HFFc6 (cell line): ENCODE measurements around the gene BCAT1. TPM values are rescaled to one million over a fixed set of nuclear protein-coding genes. Genes with fewer than 3 reads are reported as not detected.

Experiments
- DNase-seq: peaks from one replicate; pipeline ENCODE4 v3.0.0-alpha.2; 2018
- H3K27ac Mint-ChIP-seq: 2 replicates; pipeline ENCODE4 v1.8.0; 2020; ENCODE audit warnings: mild to moderate bottlenecking, mixed read lengths
- H3K27me3 Mint-ChIP-seq: 2 replicates; pipeline ENCODE4 v1.8.0; 2021; ENCODE audit warnings: mild to moderate bottlenecking, moderate library complexity, mixed read lengths; ENCODE audit not compliant: insufficient read depth
- H3K36me3 Mint-ChIP-seq: 2 replicates; pipeline ENCODE4 v1.8.0; 2021; ENCODE audit warnings: low read depth, mixed read lengths
- H3K4me1 Mint-ChIP-seq: 2 replicates; pipeline ENCODE4 v1.8.0; 2020; ENCODE audit warnings: low read depth, mixed read lengths
- H3K4me3 Mint-ChIP-seq: 2 replicates; pipeline ENCODE4 v1.8.0; 2020; ENCODE audit warnings: mild to moderate bottlenecking, moderate library complexity, mixed read lengths
- H3K9me3 Mint-ChIP-seq: 2 replicates; pipeline ENCODE4 v1.8.0; 2020; ENCODE audit warnings: mild to moderate bottlenecking, mixed read lengths
- CTCF ChIP-seq: fragments of 200-600 bp; sonication (generic); IDR thresholded peaks from 2 replicates; pipeline ENCODE4 v1.5.0; 2021; ENCODE audit warnings: antibody characterized with exemption, mild to moderate bottlenecking
- total RNA-seq, 6 experiments: library from RNA; stranded (reverse); fragmentation: NEBNext Ultra II Directional; extraction: Animal tissue kit (Norgen Biotek cat#: 25700); gene quantifications; 2 replicates in 1 of 6; 3 replicates in 5 of 6; pipeline ENCODE4 v1.2.3, GENCODE V29; 2021

Gene BCAT1
- total RNA-seq, 6 experiments from 2014 or later, result 156 to 180 (median 173) TPM

- Mint-ChIP-seq H3K4me3 (no peak overlapping the region), H3K9me3 (no peaks in the 10 kb centered on the region), H3K4me1 (peaks cover 7% of the 10 kb centered on the region; the same call in 1 of the 2 replicates), H3K27me3 (peaks cover 9% of the 10 kb centered on the region), H3K36me3 (no peaks in the 10 kb centered on the region), H3K27ac (no peak overlapping the region)
- no peak for DNase-seq
- TF ChIP-seq CTCF, result no peak
Observed at GRCh38 chr12:24768415-24768814, 180.5 kb downstream of the BCAT1 start.

DNA sequence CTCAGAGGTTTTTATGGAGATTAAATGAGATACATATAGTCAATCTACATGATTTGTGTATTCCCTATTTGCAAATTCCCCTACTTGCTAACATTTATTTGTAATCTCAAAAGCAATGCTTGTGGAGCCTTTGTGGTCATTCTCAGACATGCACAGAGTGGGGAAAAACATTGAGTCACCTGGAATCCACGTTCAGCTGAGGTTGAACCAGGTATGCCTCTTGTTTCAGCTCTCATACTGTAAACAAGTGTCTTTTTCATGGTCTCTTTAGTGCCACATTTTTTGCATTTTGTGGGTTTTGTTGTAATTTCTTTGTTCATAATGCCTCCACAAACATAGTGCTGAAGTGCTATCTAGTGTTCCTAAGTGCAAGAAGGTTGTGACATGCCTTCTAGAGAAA lies 181.9 kb downstream of the BCAT1 start:
- DNase-seq, result no peak
- peaks cover 7% of the 10 kb centered on the region; the same call in 1 of the 2 replicates for H3K4me1 Mint-ChIP-seq
- TF ChIP-seq CTCF, result no peak
- no peaks in the 10 kb centered on the region for H3K36me3 Mint-ChIP-seq
- no peak overlapping the region for H3K27ac Mint-ChIP-seq
- peaks cover 14% of the 10 kb centered on the region for H3K27me3 Mint-ChIP-seq
- no peaks in the 10 kb centered on the region for H3K9me3 Mint-ChIP-seq
- H3K4me3 Mint-ChIP-seq, result no peak overlapping the region

DNA sequence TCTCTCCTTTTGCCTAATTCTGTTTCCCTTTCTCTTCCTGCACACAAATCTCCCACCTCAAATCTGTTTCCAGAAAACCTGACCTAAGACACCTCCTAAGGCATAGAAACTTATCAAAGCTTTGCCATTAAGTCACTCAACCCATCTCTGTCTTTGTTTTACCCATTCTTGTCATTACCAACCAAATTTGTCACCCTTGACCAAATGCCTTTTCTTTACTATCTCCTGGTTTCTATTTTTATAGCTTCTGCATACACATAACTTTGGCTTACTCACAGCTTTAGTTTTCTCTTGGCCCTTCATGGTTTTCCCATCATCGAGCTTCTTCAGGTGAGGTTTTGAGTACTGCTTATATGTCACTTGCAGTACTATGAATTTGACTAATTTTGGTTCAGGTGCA lies 184.2 kb downstream of the BCAT1 start:
- TF ChIP-seq CTCF, result no peak
- Mint-ChIP-seq H3K4me3 (no peak overlapping the region), H3K4me1 (no peaks in the 10 kb centered on the region), H3K27me3 (peaks cover 11% of the 10 kb centered on the region), H3K9me3 (no peaks in the 10 kb centered on the region), H3K27ac (no peak overlapping the region), H3K36me3 (no peaks in the 10 kb centered on the region)
- no peak for DNase-seq

DNA sequence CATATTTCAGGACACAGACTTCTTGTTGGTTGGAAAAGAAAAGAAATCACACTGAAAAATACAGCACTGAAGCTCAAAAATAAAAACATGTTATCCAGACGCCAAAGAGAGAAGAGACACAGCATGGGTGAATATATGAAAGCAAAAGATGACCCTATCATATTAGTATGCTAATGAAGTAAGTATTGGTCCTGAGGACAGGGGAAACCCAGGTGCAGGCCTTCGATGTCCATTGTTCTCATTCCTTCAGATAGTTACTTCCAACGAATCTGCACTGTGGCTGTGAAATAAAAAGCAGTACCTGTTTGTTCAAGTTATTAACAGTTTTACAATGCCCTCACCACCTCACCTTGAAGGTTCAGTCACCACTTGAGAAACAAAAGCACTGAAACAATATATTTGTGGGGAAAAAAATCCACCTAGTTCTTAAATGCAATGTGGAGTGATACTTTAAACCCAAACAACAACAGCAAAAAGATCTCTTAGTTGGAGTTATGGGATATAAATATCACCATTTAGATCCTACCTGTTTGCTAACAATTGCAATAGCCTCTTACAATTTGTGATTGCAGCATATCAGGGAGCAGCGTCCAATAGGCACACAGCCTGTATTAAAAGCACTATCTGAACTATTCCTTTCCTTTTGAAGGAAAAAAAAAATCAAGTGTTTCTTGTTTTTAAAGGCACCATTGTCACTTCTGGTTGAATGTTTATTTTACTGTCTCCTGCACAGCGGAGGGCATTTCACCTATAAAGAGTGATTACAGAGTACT lies 188.1 kb downstream of the BCAT1 start:
- Mint-ChIP-seq H3K4me1 (peaks cover 8% of the 10 kb centered on the region), H3K4me3 (no peak overlapping the region), H3K36me3 (no peaks in the 10 kb centered on the region), H3K27ac (no peak overlapping the region), H3K9me3 (no peaks in the 10 kb centered on the region), H3K27me3 (peaks cover 15% of the 10 kb centered on the region)
- no peak for DNase-seq
- TF ChIP-seq CTCF, result no peak

DNA sequence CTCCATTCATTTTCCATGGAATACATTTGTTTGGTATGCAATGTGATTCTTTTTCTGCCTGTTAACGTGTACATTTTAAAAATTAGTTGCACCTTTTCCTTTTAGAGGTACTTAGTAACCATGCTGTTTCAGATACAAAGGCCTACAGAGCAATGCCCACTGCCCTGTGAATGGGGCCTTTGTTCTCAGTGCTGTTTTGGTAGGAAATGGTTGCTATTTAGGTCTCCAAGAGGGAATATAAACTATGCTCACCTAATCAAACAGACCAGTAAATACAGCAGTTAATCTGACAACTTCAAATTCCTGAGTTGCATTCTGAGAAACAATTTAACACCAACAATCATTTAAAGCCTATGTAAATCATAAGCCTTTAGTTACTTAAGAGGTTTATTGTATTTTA lies 188.7 kb downstream of the BCAT1 start:
- no peak for TF ChIP-seq CTCF
- H3K9me3 Mint-ChIP-seq, result no peaks in the 10 kb centered on the region
- no peaks in the 10 kb centered on the region for H3K36me3 Mint-ChIP-seq
- peaks cover 14% of the 10 kb centered on the region for H3K4me1 Mint-ChIP-seq
- DNase-seq, result no peak
- no peak overlapping the region for H3K4me3 Mint-ChIP-seq
- H3K27ac Mint-ChIP-seq, result no peak overlapping the region
- H3K27me3 Mint-ChIP-seq, result peaks cover 15% of the 10 kb centered on the region

Other genes with a start within 250 kb of the BCAT1 start
- gene DNAI7, start 246.1 kb upstream of the BCAT1 start, total RNA-seq, result under 1 TPM in 4 of 6 experiments, not detected in 2; 0.16 to 0.48 (median 0.30) TPM
- gene ETFRF1, start 246.1 kb upstream of the BCAT1 start, total RNA-seq, result 10 to 100 TPM; 19.1 to 29.2 (median 25.7) TPM